ENCODE measurements around the gene MMEL1. TPM values are rescaled to one million over a fixed set of nuclear protein-coding genes. Genes with fewer than 3 reads are reported as not detected.
"Not testable (repeated sequence)": the region's sequence is repeated elsewhere in the genome, so short reads cannot be mapped to it uniquely, and the experiment has no call there.

The MMEL1 gene
- total RNA-seq, 1 donor from 2014 or later, result 0.62 TPM

DNA sequence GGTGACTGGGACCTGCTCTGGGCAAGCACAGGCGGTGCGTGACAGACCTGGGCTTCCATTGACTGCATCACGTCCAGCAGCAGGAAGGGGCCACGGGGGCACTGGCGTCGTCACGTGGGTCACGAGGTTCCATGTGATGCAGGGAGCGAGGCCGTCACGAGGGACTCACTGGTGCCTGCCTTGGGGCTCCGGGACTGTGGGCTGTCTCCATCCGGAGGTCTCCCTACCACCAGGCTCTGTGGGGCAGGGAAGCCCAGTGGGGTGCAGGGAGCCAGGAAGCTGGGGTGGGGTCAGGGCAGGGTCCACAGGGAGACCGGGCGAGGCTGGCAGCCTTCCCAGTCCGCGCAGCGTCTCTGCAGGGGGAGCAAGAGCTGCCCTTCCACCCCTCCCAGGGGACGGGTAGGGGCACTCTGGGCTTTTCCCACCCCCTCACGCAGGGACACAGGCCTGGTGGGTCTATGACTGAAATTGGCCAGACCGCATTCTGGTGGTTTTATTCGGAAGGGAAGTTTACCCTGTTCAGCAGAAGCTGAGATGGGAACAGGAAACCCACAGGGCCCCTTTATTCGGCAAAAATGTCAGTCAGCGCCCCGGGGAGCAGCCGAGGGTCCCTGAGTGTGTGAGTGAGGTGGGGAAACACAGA is 77.1 kb downstream of the MMEL1 start:
- no peak overlapping the region for H3K27ac Mint-ChIP-seq (ENCODE audit: unreplicated experiment)
- TF ChIP-seq, protein P1, sequence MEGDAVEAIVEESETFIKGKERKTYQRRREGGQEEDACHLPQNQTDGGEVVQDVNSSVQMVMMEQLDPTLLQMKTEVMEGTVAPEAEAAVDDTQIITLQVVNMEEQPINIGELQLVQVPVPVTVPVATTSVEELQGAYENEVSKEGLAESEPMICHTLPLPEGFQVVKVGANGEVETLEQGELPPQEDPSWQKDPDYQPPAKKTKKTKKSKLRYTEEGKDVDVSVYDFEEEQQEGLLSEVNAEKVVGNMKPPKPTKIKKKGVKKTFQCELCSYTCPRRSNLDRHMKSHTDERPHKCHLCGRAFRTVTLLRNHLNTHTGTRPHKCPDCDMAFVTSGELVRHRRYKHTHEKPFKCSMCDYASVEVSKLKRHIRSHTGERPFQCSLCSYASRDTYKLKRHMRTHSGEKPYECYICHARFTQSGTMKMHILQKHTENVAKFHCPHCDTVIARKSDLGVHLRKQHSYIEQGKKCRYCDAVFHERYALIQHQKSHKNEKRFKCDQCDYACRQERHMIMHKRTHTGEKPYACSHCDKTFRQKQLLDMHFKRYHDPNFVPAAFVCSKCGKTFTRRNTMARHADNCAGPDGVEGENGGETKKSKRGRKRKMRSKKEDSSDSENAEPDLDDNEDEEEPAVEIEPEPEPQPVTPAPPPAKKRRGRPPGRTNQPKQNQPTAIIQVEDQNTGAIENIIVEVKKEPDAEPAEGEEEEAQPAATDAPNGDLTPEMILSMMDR (IDR thresholded peaks at IDR 0.05), result no peak
- peaks cover 12% of the 10 kb centered on the region for H3K4me1 Mint-ChIP-seq (ENCODE audit: low read depth)
- no peaks in the 10 kb centered on the region for H3K9me3 Mint-ChIP-seq (ENCODE audit: low read depth)
- H3K27me3 Mint-ChIP-seq (ENCODE audit: low read depth), result no peaks in the 10 kb centered on the region
- peak overlapping the region; percentile 65 for H3K4me3 Mint-ChIP-seq (ENCODE audit: unreplicated experiment)
- no peaks in the 10 kb centered on the region for H3K36me3 Mint-ChIP-seq (ENCODE audit: low read depth)
- no peak for DNase-seq (ENCODE audit: low spot score)

DNA sequence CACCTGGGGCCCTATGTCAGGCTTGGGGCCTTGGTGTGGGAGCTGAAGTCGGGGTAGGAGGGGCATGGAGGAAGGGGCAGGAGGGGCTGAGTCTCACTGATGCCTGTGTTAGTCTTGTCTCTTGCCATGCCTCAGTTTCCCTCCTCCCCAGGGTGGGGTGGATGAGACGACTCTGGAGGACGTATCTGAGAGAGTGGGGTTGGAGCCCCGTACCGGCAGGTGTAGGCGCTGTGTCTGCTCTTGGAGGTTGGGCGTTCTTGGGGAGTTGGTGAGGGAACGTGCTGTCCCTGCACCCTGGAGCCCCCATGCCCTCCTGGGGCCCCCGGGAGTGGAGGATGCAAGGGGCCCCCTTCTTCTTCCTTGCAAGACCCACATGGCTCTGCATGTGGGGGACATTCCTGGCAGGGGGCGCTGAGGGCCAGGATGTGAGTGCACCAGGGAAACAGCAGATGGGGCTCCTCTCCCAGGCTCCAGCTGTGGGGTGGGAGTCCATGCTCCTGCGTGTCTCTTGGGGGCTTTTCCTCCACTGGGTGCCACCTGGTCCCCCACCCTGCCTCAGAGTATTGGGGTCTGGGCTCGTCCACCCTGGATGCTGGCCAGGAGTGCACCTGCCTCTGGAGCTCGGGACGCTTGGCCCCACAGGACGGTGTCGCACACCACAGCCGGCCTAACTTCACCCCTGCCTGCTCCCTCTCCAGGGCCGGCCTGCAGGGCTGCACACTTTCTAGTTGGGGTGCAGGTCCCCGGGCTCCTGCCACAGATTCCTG is 78.0 kb downstream of the MMEL1 start:
- Mint-ChIP-seq H3K9me3 (ENCODE audit: low read depth) (no peaks in the 10 kb centered on the region), H3K4me3 (ENCODE audit: unreplicated experiment) (no peak overlapping the region), H3K27me3 (ENCODE audit: low read depth) (no peaks in the 10 kb centered on the region), H3K36me3 (ENCODE audit: low read depth) (no peaks in the 10 kb centered on the region), H3K27ac (ENCODE audit: unreplicated experiment) (no peak overlapping the region), H3K4me1 (ENCODE audit: low read depth) (peaks cover 12% of the 10 kb centered on the region)
- TF ChIP-seq, protein P1 (IDR thresholded peaks at IDR 0.05), result peak; percentile 69
- DNase-seq (ENCODE audit: low spot score), result no peak

DNA sequence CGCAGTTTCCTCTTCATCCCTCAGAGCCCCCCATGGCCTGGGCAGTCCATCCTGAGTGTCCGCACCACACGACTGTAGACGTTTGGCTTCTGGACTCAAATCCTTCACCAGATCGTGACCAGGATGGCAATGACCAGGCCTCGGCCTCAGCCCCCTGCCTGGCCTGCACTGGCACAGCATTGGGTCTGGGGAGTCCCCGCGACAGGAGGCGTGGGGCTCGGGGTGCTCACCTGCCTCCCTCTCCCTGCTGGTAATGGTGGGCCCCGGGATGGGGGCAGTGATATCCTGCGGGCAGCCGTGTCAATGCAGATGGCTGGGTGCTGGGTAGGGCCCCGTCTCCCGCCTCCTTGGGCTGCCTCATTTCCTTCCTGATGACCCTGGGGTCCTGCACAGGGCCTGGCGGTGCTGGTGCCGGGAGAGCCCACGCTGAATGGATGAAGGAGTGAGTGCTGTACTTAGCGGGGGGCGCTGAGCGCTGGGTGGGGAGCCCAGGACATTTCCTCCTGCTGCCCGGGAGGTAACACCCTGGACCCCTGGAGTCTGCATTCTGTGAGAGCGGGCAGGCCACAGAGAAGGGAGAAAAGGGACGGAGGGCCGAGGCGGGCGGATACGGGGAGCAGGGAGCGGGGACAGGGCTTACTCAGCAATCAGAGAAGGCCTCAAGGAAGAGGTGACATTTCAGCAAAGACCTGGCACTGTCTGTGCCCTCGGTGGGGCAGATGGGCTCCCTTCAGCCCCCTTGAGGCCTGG is 78.8 kb downstream of the MMEL1 start:
- TF ChIP-seq, protein P1 (IDR thresholded peaks at IDR 0.05), result no peak
- no peak overlapping the region for H3K4me3 Mint-ChIP-seq (ENCODE audit: unreplicated experiment)
- H3K9me3 Mint-ChIP-seq (ENCODE audit: low read depth), result no peaks in the 10 kb centered on the region
- no peak overlapping the region for H3K27ac Mint-ChIP-seq (ENCODE audit: unreplicated experiment)
- H3K4me1 Mint-ChIP-seq (ENCODE audit: low read depth), result peaks cover 12% of the 10 kb centered on the region
- DNase-seq (ENCODE audit: low spot score), result no peak
- H3K36me3 Mint-ChIP-seq (ENCODE audit: low read depth), result no peaks in the 10 kb centered on the region
- no peaks in the 10 kb centered on the region for H3K27me3 Mint-ChIP-seq (ENCODE audit: low read depth)

DNA sequence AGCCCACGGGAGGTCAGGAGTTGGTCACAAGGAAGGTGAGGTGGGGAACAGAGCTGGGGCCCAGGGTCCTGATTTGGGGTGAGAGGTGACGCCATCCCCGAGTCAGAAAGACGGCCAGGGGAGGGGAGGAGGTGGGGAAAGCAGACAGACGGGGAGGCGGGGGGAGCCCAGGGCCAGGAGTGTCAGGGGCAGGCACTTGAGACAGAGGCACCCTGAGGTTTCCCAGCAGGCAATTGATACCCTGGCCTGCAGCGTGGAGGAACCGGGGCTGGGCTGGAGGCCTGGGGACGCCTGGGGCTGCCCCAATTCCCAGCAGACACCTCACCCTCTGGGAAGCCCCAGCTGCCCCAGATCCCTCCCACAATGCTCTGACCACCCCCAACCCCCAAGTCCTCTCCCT is 79.7 kb downstream of the MMEL1 start:
- not testable (repeated sequence) for H3K9me3 Mint-ChIP-seq (ENCODE audit: low read depth); H3K36me3 Mint-ChIP-seq (ENCODE audit: low read depth); H3K4me3 Mint-ChIP-seq (ENCODE audit: unreplicated experiment); H3K27ac Mint-ChIP-seq (ENCODE audit: unreplicated experiment); H3K27me3 Mint-ChIP-seq (ENCODE audit: low read depth); DNase-seq (ENCODE audit: low spot score)
- peaks cover 12% of the 10 kb centered on the region for H3K4me1 Mint-ChIP-seq (ENCODE audit: low read depth)

DNA sequence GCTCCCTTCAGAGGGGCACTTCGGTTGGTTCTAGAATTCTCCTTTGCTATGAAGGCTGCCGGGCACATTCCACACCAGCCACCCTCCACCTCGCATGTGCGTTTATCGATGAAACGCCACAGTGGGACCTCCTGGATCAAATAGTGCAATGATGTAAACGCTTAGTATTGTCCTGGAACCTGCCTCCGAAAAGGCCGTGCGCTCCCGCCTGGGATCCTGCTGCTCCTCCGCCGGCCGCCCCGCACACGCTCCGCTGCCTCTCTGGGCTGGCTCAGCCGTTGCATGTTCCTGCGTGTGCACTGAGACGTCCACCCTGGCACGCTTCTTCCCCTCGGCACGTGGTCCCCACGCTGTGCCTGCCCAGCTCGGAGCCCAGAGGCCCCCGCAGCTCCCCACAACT is 80.6 kb downstream of the MMEL1 start:
- no peak overlapping the region for H3K27ac Mint-ChIP-seq (ENCODE audit: unreplicated experiment)

DNA sequence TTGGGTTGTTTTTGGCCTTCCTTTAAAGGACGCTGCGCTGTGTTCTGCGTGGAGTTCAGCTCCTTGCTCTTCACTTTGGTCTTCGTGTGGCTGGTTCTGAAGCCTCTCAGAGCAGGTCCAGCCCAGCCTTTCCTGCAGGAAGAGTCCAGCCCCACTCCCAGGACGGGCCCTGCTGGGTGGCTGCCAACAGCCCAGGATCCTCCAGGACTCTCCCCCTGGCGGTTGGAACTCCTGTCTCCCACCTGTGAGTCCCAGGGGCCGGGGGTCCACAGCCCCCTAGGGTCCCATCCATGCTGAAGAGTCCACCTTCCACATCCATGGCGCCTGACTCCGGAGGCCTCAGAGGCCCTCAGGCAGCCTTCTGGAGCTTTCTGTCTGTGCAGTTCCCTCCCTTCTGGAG is 81.3 kb downstream of the MMEL1 start:
- not testable (repeated sequence) for H3K4me3 Mint-ChIP-seq (ENCODE audit: unreplicated experiment); H3K36me3 Mint-ChIP-seq (ENCODE audit: low read depth); H3K27ac Mint-ChIP-seq (ENCODE audit: unreplicated experiment); DNase-seq (ENCODE audit: low spot score); H3K27me3 Mint-ChIP-seq (ENCODE audit: low read depth); H3K9me3 Mint-ChIP-seq (ENCODE audit: low read depth)
- peaks cover 16% of the 10 kb centered on the region for H3K4me1 Mint-ChIP-seq (ENCODE audit: low read depth)

More for the DNA sequence above, 80.6 kb downstream of the MMEL1 start:
- Mint-ChIP-seq H3K4me3 (ENCODE audit: unreplicated experiment) (no peak overlapping the region), H3K9me3 (ENCODE audit: low read depth) (no peaks in the 10 kb centered on the region), H3K27me3 (ENCODE audit: low read depth) (no peaks in the 10 kb centered on the region), H3K36me3 (ENCODE audit: low read depth) (no peaks in the 10 kb centered on the region), H3K4me1 (ENCODE audit: low read depth) (peaks cover 13% of the 10 kb centered on the region)
- TF ChIP-seq, protein P1 (IDR thresholded peaks at IDR 0.05), result no peak
- no peak for DNase-seq (ENCODE audit: low spot score)

DNA sequence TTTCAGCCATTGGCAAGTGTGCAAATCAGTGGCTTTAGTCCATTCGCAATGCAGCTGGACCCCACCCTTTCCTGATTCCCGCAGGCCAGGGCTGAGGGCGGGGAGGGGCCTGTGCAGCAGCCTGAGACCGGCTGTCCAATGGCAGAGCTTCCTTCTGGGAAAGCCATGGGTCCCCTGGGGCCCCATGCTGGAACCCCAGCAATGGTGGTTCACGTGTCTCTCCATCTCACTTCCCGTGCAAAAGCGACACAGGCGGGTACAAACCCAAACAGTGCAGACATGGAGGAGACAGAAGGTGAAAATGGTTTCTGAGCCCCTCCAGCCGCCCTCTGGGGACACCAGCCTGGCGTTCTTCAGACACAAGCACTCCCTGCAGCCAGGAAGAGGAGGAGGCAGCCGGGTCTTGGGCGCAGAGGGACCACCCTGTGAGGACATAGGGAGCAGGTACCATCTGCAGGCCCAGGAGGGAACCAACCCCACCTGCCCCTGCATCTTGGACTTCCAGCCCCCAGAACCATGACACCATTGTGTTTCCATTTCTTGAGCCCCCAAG is 82.4 kb downstream of the MMEL1 start:
- not testable (repeated sequence) for H3K9me3 Mint-ChIP-seq (ENCODE audit: low read depth); H3K27me3 Mint-ChIP-seq (ENCODE audit: low read depth); DNase-seq (ENCODE audit: low spot score); H3K36me3 Mint-ChIP-seq (ENCODE audit: low read depth); H3K4me1 Mint-ChIP-seq (ENCODE audit: low read depth); H3K27ac Mint-ChIP-seq (ENCODE audit: unreplicated experiment); H3K4me3 Mint-ChIP-seq (ENCODE audit: unreplicated experiment)

DNA sequence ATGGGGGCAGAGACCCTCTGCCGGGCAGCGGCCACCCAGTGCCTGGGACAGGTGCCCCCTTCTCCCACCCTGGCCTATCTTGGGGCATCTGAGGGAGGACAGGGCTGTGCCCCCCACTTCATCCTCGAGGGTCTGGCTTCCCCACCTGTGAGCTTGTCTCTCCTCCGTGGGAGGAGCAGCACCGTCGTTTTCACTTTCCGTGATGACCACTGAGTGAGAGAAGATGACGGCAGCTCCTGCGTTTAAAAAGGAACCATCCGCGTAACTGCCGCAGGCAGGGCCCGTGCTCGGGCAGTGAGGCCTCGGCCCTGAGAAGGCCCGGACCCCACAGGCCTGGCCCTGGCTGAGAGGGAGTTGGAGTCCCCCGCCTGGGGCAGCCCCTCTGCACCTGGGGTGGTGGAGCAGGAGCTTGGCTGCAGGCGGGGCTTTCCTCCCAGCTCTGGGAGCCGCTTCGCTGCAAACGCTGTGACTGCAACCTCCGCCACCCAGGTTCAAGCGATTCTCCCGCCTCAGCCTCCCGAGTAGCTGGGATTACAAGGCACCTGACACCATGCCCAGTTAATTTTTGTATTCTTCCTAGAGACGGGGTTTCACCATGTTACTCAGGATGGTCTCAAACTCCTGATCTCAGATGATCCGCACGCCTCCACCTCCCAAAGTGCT is 83.3 kb downstream of the MMEL1 start:
- H3K27me3 Mint-ChIP-seq (ENCODE audit: low read depth); H3K9me3 Mint-ChIP-seq (ENCODE audit: low read depth); H3K36me3 Mint-ChIP-seq (ENCODE audit: low read depth); DNase-seq (ENCODE audit: low spot score); H3K27ac Mint-ChIP-seq (ENCODE audit: unreplicated experiment); H3K4me3 Mint-ChIP-seq (ENCODE audit: unreplicated experiment); H3K4me1 Mint-ChIP-seq (ENCODE audit: low read depth): not testable (repeated sequence)

All from chondrocyte (in vitro differentiated cells).